Measurements from ENCODE around the gene NOL8. TPM values are rescaled to one million over a fixed set of nuclear protein-coding genes. Genes with fewer than 3 reads are reported as not detected.

NOL8 gene
- total RNA-seq, 1 experiment from 2014 or later, result 32.2 TPM

DNA sequence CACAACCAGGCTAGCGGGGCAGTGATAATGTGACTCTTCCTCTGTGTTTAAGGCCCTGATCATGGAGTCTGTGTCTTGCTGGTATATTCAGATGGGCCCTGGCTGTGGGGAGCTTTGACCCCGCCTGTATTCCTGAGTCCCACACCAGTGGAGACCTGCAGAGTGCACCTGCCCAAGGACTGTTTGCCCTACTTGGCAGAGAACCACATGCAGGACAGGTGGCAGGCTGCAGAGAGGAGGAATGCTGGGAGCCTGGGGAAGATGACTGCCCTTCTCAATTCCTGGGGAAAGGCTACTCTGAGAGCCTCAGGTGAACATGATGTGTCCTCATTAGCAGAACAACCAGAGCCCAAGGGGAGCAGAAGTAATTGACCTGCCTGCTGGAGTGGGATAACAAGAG lies 67.8 kb downstream of the NOL8 start (continued):
- TF ChIP-seq, protein P1, sequence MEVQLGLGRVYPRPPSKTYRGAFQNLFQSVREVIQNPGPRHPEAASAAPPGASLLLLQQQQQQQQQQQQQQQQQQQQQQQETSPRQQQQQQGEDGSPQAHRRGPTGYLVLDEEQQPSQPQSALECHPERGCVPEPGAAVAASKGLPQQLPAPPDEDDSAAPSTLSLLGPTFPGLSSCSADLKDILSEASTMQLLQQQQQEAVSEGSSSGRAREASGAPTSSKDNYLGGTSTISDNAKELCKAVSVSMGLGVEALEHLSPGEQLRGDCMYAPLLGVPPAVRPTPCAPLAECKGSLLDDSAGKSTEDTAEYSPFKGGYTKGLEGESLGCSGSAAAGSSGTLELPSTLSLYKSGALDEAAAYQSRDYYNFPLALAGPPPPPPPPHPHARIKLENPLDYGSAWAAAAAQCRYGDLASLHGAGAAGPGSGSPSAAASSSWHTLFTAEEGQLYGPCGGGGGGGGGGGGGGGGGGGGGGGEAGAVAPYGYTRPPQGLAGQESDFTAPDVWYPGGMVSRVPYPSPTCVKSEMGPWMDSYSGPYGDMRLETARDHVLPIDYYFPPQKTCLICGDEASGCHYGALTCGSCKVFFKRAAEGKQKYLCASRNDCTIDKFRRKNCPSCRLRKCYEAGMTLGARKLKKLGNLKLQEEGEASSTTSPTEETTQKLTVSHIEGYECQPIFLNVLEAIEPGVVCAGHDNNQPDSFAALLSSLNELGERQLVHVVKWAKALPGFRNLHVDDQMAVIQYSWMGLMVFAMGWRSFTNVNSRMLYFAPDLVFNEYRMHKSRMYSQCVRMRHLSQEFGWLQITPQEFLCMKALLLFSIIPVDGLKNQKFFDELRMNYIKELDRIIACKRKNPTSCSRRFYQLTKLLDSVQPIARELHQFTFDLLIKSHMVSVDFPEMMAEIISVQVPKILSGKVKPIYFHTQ (CRISPR knock-in tag; IDR thresholded peaks at IDR 0.05), result no peak
- TF ChIP-seq FOXK1 (CRISPR knock-in tag; IDR thresholded peaks at IDR 0.05), result no peak
- TF ChIP-seq, protein P2, sequence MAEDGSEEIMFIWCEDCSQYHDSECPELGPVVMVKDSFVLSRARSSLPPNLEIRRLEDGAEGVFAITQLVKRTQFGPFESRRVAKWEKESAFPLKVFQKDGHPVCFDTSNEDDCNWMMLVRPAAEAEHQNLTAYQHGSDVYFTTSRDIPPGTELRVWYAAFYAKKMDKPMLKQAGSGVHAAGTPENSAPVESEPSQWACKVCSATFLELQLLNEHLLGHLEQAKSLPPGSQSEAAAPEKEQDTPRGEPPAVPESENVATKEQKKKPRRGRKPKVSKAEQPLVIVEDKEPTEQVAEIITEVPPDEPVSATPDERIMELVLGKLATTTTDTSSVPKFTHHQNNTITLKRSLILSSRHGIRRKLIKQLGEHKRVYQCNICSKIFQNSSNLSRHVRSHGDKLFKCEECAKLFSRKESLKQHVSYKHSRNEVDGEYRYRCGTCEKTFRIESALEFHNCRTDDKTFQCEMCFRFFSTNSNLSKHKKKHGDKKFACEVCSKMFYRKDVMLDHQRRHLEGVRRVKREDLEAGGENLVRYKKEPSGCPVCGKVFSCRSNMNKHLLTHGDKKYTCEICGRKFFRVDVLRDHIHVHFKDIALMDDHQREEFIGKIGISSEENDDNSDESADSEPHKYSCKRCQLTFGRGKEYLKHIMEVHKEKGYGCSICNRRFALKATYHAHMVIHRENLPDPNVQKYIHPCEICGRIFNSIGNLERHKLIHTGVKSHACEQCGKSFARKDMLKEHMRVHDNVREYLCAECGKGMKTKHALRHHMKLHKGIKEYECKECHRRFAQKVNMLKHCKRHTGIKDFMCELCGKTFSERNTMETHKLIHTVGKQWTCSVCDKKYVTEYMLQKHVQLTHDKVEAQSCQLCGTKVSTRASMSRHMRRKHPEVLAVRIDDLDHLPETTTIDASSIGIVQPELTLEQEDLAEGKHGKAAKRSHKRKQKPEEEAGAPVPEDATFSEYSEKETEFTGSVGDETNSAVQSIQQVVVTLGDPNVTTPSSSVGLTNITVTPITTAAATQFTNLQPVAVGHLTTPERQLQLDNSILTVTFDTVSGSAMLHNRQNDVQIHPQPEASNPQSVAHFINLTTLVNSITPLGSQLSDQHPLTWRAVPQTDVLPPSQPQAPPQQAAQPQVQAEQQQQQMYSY (CRISPR knock-in tag; IDR thresholded peaks at IDR 0.05), result no peak

DNA sequence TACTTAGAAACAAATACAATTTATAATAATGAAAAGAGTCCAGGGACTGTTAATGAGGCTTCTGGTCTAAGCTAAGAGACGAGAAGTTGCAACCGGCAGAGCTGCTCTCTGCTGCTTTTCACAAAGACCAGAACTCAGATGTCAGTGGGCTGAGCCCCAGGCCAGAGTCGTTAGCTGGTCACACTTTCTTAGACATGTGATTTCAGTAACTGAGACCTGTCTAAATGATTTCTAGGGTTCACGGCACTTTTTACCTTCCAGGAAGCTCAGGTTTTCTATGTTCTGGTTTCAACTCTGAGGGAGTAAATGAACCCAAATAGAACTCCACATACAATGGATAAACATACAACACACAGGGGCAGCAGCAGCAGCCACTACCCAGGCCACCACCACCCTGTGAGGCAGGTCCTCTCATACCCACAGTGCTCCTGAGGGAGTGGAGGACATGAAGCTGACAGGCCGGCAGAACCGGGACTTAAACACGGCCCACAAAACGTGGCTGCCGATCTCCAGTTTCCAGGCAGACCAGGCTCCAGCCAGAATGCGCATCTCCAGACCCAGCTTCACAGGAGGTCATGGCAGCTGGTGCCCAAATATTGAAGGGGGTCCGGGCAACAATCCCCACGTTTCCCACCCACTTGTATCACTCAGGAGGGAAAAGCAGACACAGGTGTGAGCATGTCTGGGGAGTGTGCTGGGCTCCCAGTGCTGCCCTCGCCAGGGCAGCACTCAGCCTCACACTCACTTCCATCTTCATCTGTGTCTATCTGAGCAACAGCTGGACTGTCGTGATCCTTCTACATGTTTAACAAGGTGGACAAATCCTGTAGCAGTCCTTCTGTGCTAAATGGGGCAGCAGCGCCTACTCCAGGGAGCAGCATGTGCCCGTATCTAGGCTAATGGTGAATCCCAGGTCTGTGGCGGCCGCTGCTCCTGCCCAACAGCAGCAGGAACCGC lies 70.5 kb downstream of the NOL8 start:
- H3K9me3 Mint-ChIP-seq, result no peaks in the 10 kb centered on the region
- ChIA-PET POLR2A (interaction anchor here (1.5 kb wide), 1 partner anchor 24 kb away, joined by 3 read pairs; no protein-coding TSS in a partner anchor), CTCF (interaction anchor here (1.2 to 1.6 kb wide), 2 partner anchors 12 to 117 kb away, joined by 3 read pairs; no protein-coding TSS in a partner anchor)
- no peak overlapping the region for H3K4me3 Mint-ChIP-seq
- H3K36me3 Mint-ChIP-seq, result peaks cover 93% of the 10 kb centered on the region
- TF ChIP-seq, protein P3, sequence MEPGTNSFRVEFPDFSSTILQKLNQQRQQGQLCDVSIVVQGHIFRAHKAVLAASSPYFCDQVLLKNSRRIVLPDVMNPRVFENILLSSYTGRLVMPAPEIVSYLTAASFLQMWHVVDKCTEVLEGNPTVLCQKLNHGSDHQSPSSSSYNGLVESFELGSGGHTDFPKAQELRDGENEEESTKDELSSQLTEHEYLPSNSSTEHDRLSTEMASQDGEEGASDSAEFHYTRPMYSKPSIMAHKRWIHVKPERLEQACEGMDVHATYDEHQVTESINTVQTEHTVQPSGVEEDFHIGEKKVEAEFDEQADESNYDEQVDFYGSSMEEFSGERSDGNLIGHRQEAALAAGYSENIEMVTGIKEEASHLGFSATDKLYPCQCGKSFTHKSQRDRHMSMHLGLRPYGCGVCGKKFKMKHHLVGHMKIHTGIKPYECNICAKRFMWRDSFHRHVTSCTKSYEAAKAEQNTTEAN (CRISPR knock-in tag; IDR thresholded peaks at IDR 0.05), result no peak
- TF ChIP-seq ZNF317 (CRISPR knock-in tag; IDR thresholded peaks at IDR 0.05; ENCODE audit: borderline replicate concordance, low read depth) (no peak), NR3C1 (CRISPR knock-in tag; conservative IDR thresholded peaks at IDR 0.05; ENCODE audit: low read depth) (no peak), ZNF232 (CRISPR knock-in tag; IDR thresholded peaks at IDR 0.05) (no peak), CREB1 (CRISPR knock-in tag; IDR thresholded peaks at IDR 0.05) (no peak), TEAD1 (CRISPR knock-in tag; IDR thresholded peaks at IDR 0.05) (no peak), ZNF138 (CRISPR knock-in tag; conservative IDR thresholded peaks at IDR 0.05) (no peak), TP53 (CRISPR knock-in tag; IDR thresholded peaks at IDR 0.05) (no peak), ZNF263 (CRISPR knock-in tag; IDR thresholded peaks at IDR 0.05; ENCODE audit: low read depth) (no peak), TEAD4 (CRISPR knock-in tag; IDR thresholded peaks at IDR 0.05) (no peak), SP1 (CRISPR knock-in tag; conservative IDR thresholded peaks at IDR 0.05) (no peak), SOX15 (CRISPR knock-in tag; IDR thresholded peaks at IDR 0.05) (no peak)
- TF ChIP-seq, protein P4, sequence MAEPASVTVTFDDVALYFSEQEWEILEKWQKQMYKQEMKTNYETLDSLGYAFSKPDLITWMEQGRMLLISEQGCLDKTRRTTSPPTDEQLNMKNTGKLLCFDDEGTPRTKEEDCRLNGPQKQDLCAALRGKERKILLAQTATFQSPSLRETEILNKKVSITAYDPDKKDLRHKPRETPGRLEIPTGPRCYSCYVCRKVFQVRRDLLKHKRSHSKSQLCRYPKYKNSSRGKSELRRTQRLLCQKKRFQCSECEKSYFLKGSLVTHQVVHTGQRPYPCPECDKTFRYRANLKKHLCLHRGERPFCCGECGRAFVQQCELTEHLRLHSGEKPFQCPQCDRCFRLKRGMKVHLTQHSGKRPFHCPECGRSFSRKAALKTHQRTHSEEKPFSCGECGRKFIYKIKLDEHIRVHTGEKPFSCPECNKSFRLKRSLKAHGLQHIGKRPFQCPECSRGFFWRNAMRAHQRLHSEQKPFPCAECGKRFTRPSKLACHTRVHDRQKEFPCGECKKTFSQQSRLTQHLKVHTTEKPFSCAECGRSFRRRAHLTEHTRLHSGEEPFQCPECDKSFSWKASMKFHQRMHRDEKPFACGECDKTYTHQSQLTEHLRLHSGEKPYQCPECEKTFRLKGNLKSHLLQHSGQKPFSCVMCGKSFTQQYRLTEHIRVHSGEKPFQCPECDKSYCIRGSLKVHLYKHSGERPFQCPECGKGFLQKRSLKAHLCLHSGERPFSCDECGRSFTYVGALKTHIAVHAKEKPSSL (CRISPR knock-in tag; conservative IDR thresholded peaks at IDR 0.05), result no peak
- TF ChIP-seq, protein P5, sequence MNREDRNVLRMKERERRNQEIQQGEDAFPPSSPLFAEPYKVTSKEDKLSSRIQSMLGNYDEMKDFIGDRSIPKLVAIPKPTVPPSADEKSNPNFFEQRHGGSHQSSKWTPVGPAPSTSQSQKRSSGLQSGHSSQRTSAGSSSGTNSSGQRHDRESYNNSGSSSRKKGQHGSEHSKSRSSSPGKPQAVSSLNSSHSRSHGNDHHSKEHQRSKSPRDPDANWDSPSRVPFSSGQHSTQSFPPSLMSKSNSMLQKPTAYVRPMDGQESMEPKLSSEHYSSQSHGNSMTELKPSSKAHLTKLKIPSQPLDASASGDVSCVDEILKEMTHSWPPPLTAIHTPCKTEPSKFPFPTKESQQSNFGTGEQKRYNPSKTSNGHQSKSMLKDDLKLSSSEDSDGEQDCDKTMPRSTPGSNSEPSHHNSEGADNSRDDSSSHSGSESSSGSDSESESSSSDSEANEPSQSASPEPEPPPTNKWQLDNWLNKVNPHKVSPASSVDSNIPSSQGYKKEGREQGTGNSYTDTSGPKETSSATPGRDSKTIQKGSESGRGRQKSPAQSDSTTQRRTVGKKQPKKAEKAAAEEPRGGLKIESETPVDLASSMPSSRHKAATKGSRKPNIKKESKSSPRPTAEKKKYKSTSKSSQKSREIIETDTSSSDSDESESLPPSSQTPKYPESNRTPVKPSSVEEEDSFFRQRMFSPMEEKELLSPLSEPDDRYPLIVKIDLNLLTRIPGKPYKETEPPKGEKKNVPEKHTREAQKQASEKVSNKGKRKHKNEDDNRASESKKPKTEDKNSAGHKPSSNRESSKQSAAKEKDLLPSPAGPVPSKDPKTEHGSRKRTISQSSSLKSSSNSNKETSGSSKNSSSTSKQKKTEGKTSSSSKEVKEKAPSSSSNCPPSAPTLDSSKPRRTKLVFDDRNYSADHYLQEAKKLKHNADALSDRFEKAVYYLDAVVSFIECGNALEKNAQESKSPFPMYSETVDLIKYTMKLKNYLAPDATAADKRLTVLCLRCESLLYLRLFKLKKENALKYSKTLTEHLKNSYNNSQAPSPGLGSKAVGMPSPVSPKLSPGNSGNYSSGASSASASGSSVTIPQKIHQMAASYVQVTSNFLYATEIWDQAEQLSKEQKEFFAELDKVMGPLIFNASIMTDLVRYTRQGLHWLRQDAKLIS (CRISPR knock-in tag; IDR thresholded peaks at IDR 0.05; ENCODE audit: borderline replicate concordance), result no peak
- TF ChIP-seq, protein P6, sequence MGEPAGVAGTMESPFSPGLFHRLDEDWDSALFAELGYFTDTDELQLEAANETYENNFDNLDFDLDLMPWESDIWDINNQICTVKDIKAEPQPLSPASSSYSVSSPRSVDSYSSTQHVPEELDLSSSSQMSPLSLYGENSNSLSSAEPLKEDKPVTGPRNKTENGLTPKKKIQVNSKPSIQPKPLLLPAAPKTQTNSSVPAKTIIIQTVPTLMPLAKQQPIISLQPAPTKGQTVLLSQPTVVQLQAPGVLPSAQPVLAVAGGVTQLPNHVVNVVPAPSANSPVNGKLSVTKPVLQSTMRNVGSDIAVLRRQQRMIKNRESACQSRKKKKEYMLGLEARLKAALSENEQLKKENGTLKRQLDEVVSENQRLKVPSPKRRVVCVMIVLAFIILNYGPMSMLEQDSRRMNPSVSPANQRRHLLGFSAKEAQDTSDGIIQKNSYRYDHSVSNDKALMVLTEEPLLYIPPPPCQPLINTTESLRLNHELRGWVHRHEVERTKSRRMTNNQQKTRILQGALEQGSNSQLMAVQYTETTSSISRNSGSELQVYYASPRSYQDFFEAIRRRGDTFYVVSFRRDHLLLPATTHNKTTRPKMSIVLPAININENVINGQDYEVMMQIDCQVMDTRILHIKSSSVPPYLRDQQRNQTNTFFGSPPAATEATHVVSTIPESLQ (CRISPR knock-in tag; IDR thresholded peaks at IDR 0.05), result no peak
- no peaks in the 10 kb centered on the region for H3K27me3 Mint-ChIP-seq (ENCODE audit: low read depth)
- no peak; the same call in 1 of the 2 replicates for ATAC-seq
- H3K4me1 Mint-ChIP-seq, result no peaks in the 10 kb centered on the region
- no peak overlapping the region for H3K27ac Mint-ChIP-seq
- no peak for DNase-seq (ENCODE audit: low spot score)
